ENCODE data around the gene CFLAR. TPM values are rescaled to one million over a fixed set of nuclear protein-coding genes. Genes with fewer than 3 reads are reported as not detected.

CFLAR gene
- total RNA-seq, 1 donor from 2014 or later: 251 TPM

DNA sequence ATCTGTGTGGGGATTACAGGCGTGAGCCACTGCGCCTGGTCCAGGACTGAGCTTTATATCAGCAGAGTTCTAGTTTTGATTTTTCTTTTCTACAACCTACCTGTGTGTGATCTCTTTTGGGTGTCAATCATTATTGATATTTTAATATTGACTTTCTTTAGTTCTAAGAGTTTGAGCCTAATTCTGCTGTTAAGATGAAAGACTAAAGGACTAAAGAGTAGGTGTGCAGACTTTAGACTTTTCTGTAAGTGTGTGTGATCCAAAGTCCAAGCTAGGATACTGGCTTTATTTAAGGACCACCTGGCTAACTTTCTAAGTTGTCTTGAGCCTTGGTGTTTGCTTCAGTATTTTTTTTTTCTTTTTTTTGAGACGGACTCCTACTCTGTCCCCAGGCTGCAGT, 79.4 kb downstream of the CFLAR start:
- intact Hi-C loops (cut with DNase I): no loop called here

DNA sequence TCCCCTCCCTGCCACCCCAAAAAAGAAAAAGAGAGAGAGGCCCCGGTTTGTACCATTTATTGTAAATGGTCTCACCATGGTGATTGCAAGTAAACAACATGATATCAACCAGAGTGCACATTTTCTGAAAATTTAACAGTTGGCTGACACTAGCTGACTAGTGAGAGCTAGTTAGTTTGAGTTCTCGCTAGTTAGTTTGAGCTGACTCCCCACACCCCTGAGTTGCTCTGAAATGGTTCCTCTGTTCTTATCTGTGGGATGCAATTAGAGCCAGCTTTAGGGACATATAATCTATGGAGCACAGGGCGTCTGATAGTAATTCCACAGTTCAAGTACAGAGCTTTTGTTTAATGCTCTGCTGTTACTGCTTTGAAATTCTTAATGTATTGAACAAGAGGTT, 80.0 kb downstream of the CFLAR start:
- DNase-seq: no peak
- intact Hi-C loops (cut with DNase I): no loop called here
- no peak for ATAC-seq (ENCODE audit: poor library complexity)

More for the DNA sequence above, 79.4 kb downstream of the CFLAR start:
- DNase-seq: no peak
- ATAC-seq (ENCODE audit: poor library complexity): no peak

DNA sequence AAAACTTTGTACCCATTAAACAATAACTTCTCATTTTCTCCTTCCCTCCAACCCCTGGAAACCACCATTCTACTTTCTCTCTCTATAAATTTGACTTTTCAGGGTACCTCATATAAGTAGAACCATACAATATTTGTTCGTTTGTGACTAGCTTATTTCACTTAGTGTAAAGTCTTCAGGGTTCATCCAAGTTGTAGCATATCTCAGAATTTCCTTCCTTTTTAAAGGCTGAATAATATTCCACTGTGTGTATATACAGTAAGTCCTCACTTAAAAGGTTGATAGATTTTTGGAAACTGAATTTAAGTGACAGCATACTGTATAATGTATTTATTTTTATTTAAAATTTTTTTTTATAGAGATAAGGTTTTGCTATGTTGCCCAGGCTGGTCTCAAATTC, 80.8 kb downstream of the CFLAR start:
- no peak for DNase-seq
- intact Hi-C loops (cut with DNase I): no loop called here
- no peak for ATAC-seq (ENCODE audit: poor library complexity)

DNA sequence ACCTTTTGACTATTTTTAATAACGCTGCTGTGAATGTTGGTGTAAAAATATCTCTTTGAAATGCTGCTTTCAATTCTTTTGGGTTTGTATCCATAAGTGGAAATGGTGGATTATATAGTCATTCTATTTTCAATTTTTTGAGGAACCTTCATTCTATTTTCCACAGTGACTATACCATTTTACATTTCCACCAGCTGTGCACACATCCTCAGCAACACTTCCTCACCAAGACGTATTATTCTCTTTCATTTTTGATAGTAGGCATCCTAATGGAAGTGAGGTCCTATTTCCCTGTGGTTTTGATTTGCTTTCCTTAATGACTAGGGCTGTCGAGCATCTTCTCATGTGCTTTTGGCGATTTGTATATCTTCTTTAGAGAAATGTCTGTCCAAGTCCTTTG, 81.8 kb downstream of the CFLAR start:
- no peak for ATAC-seq (ENCODE audit: poor library complexity)
- DNase-seq: no peak
- intact Hi-C loops (cut with DNase I): no loop called here

DNA sequence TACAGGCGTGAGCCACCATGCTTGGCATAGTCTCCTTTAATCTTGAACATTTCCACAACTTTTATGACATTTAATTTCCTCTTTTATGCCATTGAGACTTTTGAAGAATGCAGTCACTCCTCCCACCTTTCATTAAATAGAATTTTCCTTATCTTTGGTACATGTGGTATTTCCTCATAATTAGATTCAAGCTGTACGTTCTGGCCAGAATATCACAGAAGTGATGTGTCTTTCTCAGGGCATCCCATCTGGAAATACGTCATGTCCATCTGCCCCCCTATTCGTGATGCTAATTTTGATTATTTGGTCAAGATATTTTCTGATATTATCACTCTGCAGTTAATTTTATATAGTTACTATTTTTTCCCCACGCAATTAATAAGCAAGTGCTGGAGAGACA, 83.9 kb downstream of the CFLAR start:
- ATAC-seq (ENCODE audit: poor library complexity) (no peak), DNase-seq (no peak)
- intact Hi-C loops (cut with DNase I): no loop called here

DNA sequence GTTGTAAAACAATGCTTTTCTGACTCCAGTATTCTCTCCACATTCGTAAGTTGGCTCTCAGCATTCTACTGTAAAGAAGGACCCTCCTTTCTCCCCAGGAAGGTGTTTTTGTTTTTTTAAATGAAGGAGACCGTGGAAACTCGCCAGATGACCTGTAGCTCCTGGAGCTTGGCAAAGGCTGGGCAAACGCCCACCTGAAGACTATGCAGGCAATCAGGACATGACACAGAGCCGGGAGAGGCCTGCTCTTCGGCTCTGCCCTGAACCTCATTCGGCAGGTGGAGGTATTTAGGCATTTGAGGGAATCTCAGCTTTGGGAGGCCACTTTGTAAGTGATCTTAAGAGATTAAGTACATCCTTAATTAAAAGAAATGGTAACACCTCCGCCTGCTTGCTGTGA, 84.4 kb downstream of the CFLAR start:
- DNase-seq (no peak), ATAC-seq (ENCODE audit: poor library complexity) (no peak)
- intact Hi-C loops (cut with DNase I): no loop called here

DNA sequence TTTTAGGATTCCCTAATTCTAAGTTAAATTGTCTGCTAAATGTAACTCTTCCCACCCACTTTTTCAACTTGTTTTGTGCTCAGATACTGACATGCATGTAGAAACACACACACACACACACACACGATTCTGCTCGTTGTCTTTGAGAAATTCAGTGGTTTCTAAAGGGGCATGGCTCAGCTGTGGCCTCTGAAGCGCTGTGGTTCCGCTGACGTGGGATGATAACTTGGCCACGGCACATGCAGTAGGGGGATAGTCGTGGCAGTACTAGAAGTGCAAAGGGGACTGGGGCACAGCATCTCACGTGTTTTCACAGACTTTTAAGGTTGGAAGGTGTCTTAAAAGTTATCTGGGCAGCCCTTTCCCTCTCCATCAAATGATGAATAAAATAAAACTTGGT, 85.4 kb downstream of the CFLAR start:
- intact Hi-C loops (cut with DNase I): no loop called here
- DNase-seq (no peak), ATAC-seq (ENCODE audit: poor library complexity) (no peak)

DNA sequence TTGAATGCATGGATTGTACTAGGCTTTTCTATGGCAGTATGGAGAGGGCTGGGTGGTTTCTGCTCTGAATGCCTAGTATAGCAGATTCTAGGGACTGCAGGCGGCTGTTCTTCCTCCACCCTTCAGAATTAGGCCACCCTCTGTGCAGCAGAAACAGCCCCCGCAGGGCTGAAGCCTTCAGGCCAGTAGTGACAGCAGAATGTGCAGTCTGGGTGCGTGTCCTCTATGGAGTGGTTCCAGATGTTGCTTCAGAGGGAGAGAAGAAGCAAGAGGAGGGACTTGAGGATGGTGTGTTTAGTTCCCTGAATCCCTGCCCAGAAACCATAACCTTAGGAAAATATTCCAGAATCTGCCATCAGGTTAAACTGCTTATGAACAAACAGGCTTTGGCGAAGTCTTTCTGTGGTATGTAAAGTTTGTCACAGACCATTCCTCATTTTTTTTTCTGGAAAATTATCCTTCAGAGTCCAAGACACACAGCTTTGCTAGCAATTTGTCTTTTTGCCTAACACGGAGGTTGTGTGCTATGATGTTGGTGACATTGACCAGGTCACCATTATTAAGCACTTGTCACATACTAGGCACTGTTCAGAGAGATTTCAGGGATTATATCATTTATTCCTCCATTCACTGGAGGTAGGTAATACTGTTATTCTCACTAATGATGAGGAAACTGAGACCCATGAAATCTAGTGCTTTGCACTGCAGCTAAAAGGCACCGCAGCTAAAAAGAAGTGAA, 88.1 kb downstream of the CFLAR start:
- DNase-seq: no peak
- peak; percentile 60 for ATAC-seq (ENCODE audit: poor library complexity)
- intact Hi-C loops (cut with DNase I): no loop called here

DNA sequence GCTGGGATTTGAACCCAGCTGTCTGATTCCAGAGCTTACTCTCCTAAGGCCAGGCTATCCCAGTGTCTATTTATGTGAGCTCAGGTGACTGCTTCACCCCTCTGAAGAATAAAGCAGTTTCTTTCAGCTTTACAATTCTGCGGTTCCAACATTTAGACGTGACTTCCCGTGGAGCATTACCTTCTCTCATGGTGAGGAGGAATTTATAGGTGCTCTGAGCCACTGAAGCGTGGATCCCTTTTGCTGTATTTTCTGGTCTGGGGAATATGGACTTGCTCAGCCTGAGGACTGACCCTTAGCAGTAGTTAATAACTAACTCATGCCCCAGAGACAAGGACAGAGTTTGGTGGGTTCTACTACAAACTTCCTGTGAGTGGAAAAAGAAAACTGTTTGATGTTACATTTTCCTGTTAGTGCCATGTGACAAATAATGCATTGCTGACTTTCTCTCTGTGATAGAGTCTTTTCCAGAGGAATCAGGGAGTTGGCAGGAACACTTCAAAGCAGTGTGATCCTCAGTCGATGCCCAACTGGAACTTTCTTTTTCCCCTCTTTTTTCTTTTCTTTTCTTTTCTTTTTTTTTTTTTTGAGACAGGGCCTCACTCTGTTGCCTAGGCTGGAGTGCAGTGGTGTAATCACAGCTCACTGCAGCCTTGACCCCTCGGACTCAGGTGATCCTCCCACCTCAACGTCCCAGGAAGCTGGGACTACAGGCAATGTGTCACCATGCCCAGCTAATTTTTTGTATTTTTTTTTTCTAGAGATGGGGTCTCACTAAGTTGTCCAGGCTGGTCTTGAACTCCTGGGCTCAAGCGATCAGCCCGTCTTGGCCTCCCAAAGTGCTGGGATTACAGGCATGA, 88.9 kb downstream of the CFLAR start:
- DNase-seq: no peak
- ATAC-seq (ENCODE audit: poor library complexity): no peak
- intact Hi-C loops (cut with DNase I): no loop called here

DNA sequence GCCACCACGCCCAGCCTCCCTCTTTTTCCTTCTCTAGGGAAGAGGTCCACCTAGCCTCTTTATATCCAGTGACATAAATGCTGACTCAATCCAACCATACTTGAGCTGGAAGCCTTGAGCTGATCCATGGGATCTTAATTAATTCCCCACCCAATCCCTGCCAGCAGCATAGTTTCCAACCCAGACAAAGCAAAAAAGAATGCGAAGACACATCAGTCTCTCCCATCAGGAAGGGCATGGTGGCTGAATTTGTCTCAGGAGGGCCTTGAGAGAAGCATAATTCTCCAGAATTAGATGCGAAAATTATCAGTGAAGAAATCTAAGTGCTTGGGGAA, 89.5 kb downstream of the CFLAR start:
- intact Hi-C loops (cut with DNase I): no loop called here
- DNase-seq (no peak), ATAC-seq (ENCODE audit: poor library complexity) (no peak)

DNA sequence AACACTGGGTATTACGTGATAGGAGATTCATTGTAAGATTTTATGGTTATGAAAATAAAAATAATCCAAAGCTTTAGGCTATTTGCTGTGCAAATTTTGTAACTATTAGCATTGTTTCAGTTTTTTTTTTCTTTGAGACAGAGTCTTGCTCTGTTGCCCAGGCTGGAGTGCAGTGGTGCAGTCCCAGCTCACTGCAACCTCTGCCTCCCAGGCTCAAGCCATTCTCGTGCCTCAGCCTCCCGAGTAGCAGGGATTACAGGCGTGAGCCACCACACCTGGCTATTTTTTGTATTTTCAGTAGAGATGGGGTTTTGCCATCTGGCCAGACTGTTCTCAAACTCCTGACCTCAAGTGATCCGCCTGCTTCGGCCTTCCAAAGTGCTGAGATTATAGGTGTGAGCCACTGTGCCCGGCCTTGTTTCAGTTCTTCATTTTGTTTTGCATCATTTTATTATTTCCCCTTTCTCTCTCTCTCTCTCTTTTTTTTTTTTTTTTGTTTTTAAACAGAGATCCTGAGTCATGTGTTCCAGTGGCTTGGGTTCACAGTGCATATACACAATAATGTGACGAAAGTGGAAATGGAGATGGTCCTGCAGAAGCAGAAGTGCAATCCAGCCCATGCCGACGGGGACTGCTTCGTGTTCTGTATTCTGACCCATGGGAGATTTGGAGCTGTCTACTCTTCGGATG, 92.7 kb downstream of the CFLAR start:
- peak; percentile 55 for DNase-seq
- intact Hi-C loops (cut with DNase I): no loop called here
- ATAC-seq (ENCODE audit: poor library complexity): peak; percentile 82

DNA sequence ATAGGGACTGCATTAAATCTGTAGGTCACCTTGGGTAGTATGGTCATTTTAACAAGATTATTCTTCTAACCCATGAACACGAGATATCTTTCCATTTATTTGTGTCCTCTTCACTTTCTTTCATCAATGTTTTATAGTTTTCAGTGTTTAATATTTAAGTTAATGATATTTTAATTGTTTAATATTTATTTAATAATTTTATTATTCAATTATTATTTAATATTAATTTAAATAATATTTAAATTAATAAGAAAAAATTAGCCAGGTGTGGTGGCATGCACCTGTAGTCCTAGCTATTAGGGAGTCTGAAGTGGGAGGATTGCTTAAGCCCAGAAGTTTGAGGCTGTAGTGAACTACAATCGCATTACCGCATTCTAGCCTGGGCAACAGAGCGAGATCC, 100.0 kb downstream of the CFLAR start:
- intact Hi-C loops (cut with DNase I): no loop called here
- DNase-seq (no peak), ATAC-seq (ENCODE audit: poor library complexity) (no peak)

DNA sequence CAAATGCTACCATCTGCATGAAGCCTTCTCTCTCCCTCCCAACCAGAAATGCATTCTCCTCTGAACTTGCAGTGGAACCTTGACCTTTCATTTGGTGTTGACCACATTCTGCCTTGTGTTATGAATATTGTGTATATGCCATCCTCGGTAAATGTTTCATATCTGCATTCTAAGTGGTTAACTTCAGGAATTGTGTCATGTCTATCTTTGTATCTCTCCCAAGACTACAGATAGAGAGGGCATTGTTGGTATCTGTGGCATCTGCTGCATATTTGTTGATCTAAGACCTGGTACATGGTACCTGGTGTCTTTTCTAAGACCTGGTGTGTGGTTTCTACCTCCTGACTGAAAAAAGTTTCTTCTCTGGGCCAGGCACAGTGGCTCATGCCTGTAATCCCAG, 101.0 kb downstream of the CFLAR start:
- intact Hi-C loops (cut with DNase I): no loop called here
- ATAC-seq (ENCODE audit: poor library complexity) (no peak), DNase-seq (no peak)

DNA sequence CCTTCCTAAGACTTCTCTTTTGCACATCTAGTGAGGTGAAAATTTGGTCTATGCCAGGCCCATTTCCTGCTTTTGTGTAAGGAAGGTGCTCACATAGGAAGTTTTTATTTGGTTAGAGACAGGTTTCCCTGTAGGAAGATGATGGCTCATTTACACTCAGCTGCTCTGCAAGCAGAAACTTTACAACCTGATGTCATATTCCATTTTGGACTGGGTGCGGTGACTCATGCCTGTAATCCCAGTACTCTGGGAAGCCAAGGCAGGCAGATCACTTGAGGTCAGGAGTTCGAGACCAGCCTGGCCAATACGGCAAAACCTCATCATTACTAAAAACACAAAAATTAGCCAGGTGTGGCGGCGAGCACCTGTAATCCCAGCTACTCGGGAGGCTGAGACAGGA, 102.8 kb downstream of the CFLAR start:
- intact Hi-C loops (cut with DNase I): no loop called here
- DNase-seq: no peak
- no peak for ATAC-seq (ENCODE audit: poor library complexity)

DNA sequence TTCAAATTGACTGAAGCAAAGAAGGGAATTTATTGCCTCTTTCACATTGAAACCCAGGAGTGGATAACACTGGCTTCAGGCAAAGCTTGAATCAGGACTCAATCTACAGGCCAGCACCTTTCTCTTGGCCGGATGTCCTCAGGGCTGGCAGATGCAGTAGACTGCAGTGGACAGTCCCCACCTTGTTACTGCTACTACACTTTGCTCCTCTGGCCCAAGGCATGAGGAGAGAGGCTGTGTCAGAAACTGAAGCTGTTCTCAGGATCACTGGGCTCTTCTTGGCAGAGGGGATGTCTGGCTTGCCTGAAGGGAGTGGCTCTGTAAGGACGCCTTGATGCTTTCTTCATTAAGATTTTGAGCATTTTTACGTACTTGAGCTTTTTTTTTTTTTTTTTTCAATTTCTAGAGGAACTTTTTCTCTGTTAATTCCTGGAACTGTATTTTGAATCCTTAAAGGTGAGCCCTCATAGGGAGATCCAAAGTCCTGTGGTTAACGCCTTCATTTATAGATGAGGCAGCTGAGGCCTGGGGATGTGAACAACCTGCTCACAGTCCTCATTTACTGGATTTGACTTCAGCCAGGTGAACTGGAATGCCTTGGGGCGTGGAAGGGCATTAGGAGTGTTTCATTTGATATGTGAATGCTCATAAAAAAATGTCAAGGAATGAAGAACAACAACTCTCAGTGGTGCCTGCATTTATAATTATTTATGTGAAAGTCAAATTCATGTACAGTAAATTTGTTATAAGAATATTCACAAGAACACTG, 103.5 kb downstream of the CFLAR start:
- no peak for ATAC-seq (ENCODE audit: poor library complexity)
- no peak for DNase-seq
- intact Hi-C loops (cut with DNase I): no loop called here

DNA sequence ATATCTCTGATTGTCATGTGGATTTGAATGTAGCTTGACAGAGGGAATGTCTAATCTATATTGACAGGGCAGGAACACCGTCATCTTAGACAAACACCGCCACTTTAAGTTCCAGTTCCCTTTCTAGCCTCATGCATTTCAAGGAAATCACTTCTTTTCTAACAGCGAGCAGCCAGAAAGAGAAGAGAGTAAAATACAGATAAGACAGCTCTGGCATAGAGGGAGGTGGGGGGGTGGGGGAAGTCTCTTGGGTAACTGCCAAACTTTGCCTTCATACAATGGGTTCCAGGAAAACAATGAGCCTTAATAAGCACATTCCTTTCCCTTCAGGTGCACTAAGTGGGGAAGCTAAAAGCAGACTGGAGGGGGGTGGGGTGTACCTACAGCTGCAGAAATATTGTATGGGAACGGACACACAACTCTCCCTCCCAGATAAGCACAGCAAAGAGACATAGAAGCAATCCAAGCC, 104.2 kb downstream of the CFLAR start:
- intact Hi-C loops (cut with DNase I): no loop called here
- ATAC-seq (ENCODE audit: poor library complexity) (peak; percentile 76), DNase-seq (no peak)

DNA sequence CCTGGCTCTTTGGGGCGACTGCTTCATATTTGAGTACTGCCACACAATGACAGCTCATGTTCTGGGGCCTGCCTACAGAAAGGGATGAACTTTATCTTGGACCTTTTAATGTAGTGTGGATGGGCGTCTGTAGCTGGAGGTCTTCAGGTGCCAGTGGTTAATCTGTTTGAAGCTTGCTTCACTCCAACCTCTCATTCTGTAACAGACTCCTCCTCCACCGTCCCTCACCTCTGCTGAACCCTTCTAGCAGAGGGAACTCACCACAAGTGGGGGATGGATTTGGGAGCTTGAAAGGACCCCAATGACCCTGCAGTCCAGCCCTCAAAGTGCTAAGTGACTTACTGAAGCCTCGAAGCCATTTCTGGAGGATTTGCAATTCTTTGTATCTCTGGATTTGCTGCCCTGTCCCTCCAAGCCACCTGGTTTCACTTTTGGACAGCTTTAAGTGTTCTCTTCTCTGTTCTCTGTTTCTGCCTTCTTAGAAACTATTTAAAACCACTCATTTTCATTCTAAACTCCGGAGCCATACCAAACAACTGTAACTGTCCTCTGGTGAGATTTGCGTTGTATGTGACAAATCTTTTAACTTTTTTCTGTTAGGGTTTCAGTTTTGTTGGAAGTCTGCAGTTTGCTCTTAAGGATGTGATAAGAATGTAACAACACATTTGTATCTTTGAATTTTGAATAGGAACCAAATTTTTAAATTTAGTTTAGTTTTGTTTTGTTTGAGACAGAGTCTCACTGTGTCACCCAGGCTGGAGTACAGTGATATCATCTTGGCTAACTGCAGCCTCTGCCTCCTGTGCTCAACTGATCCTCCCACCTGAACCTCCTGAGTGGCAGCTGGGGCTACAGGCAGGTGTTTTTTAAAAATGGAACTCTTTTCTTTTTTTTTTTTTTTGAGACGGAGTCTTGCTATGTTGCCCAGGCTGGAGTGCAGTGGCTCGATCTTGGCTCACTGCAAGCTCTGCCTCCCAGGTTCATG, 107.4 kb downstream of the CFLAR start:
- ATAC-seq (ENCODE audit: poor library complexity): no peak
- DNase-seq: no peak
- intact Hi-C loops (cut with DNase I): no loop called here
